ENCODE data around the gene MYH8. TPM values are rescaled to one million over a fixed set of nuclear protein-coding genes. Genes with fewer than 3 reads are reported as not detected.
A peak's percentile ranks its signal among the peaks of the same experiment; 100 is the strongest.

MYH8 gene
- polyA plus RNA-seq, 12 donors: 458 to 4,327 (median 1,781) TPM

- no peak for DNase-seq
Observed at GRCh38 chr17:10394201-10394887, 27.4 kb downstream of the MYH8 start.

- DNase-seq: no peak
Observed at GRCh38 chr17:10392880-10393279, 28.9 kb downstream of the MYH8 start.

- DNase-seq: no peak
Observed at GRCh38 chr17:10385871-10386270, 35.9 kb downstream of the MYH8 start.

- peak; percentile 30 for DNase-seq
Observed at GRCh38 chr17:10384175-10384574, 37.6 kb downstream of the MYH8 start.

GRCh38 chr17:10380631-10381408 lies 40.9 kb downstream of the MYH8 start:
- no peak for DNase-seq

GRCh38 chr17:10372906-10373305 lies 48.8 kb downstream of the MYH8 start, which contains the start of gene MYH13:
Gene MYH13, minus strand, starts transcription at chr17:10373006. Its CDS starts 8,476 bp downstream, at chr17:10364530.
- DNase-seq: no peak

- DNase-seq: no peak
Observed at GRCh38 chr17:10370016-10370608, 51.6 kb downstream of the MYH8 start.

- no peak for DNase-seq
Observed at GRCh38 chr17:10369239-10369638, 52.5 kb downstream of the MYH8 start.

GRCh38 chr17:10368561-10368960 lies 53.2 kb downstream of the MYH8 start:
- no peak for DNase-seq

- DNase-seq: no peak
Observed at GRCh38 chr17:10360578-10360977, 61.2 kb downstream of the MYH8 start.

- no peak for DNase-seq
Observed at GRCh38 chr17:10357768-10358167, 64.0 kb downstream of the MYH8 start.

- no peak for DNase-seq
Observed at GRCh38 chr17:10354651-10355050, 67.1 kb downstream of the MYH8 start.

- no peak for DNase-seq
Observed at GRCh38 chr17:10352893-10353292, 68.9 kb downstream of the MYH8 start.

GRCh38 chr17:10349403-10349802 lies 72.3 kb downstream of the MYH8 start:
- DNase-seq: no peak

GRCh38 chr17:10344816-10345215 lies 76.9 kb downstream of the MYH8 start:
- no peak for DNase-seq

Other genes starting within 250 kb of the MYH8 start
- 10 to 100 TPM in 11 of 12 donors, not detected in 1; 49.1 to 97.0 (median 61.1) TPM for gene GAS7, start 223.3 kb downstream of the MYH8 start, polyA plus RNA-seq (ENCODE audit: insufficient read length in 12 of 12)
- gene MYH13, start 48.9 kb downstream of the MYH8 start, polyA plus RNA-seq (ENCODE audit: insufficient read length in 12 of 12): 10 to 100 TPM in 1 of 12 donors, 1 to 10 TPM in 4, under 1 TPM in 6, not detected in 1; 0.39 to 33.1 (median 0.94) TPM
- gene MYH4, start 47.6 kb upstream of the MYH8 start, polyA plus RNA-seq (ENCODE audit: insufficient read length in 12 of 12): 1 to 10 TPM in 2 of 12 donors, under 1 TPM in 9, not detected in 1; 0.07 to 5.1 (median 0.44) TPM
- 10 to 100 TPM in 8 of 12 donors, 1 to 10 TPM in 3, not detected in 1; 5.8 to 20.0 (median 15.4) TPM for gene MYH1, start 96.6 kb upstream of the MYH8 start, polyA plus RNA-seq (ENCODE audit: insufficient read length in 12 of 12)
- gene MYH2, start 127.7 kb upstream of the MYH8 start, polyA plus RNA-seq (ENCODE audit: insufficient read length in 12 of 12): 100 to 1,000 TPM in 3 of 12 donors, 10 to 100 TPM in 9; 10.2 to 173 (median 70.2) TPM
- gene MYH3, start 235.4 kb upstream of the MYH8 start, polyA plus RNA-seq (ENCODE audit: insufficient read length in 12 of 12): over 10,000 TPM in 8 of 12 donors, 1,000 to 10,000 TPM in 4; 4,109 to 17,402 (median 12,493) TPM